Lung (tissue), 12 donors: ENCODE measurements around the gene SAMHD1. TPM values are rescaled to one million over a fixed set of nuclear protein-coding genes. Genes with fewer than 3 reads are reported as not detected.

ENCODE experiments used
- ATAC-seq: fragments of 200-7000 bp; cut with Tn5 transposase; one replicate; pipeline ENCODE4 v1.9.1; 2020; ENCODE audit warnings: moderate number of reproducible peaks; ENCODE audit not compliant: insufficient read depth, low FRiP score
- DNase-seq, 3 donors: peaks; one replicate each; pipeline ENCODE4 v3.0.0-alpha.2; 2013 to 2017
- H3K27ac ChIP-seq, 2 donors: one replicate each; pipeline ENCODE4 v1.5.1; 2013; ENCODE audit warnings: mild to moderate bottlenecking in 2 of 2, moderate library complexity in 2 of 2, control low read depth in 1 of 2, inconsistent platforms in 1 of 2, low read depth in 1 of 2, low read length in 1 of 2
- H3K27me3 ChIP-seq, 3 donors: one replicate each; pipeline ENCODE4 v1.5.1; 2013; ENCODE audit warnings: low read length in 2 of 3; ENCODE audit not compliant: control insufficient read depth in 3 of 3, insufficient read depth in 3 of 3
- H3K36me3 ChIP-seq, 4 donors: one replicate each; pipeline ENCODE4 v1.5.1; 2013; ENCODE audit warnings: low read length in 4 of 4, mild to moderate bottlenecking in 1 of 4, moderate library complexity in 1 of 4; ENCODE audit not compliant: control insufficient read depth in 4 of 4, insufficient read depth in 4 of 4
- H3K4me1 ChIP-seq, 5 donors: one replicate each; pipeline ENCODE4 v1.5.1; 2013; ENCODE audit warnings: low read length in 5 of 5, mild to moderate bottlenecking in 2 of 5, moderate library complexity in 1 of 5; ENCODE audit not compliant: control insufficient read depth in 5 of 5, insufficient read depth in 5 of 5
- H3K4me3 ChIP-seq: one replicate; pipeline ENCODE4 v1.5.1; 2013; ENCODE audit warnings: mild to moderate bottlenecking, control low read depth, moderate library complexity
- H3K9ac ChIP-seq, 2 donors: one replicate each; pipeline ENCODE4 v1.5.1; 2013; ENCODE audit warnings: low read length in 2 of 2, control low read depth in 1 of 2; ENCODE audit not compliant: insufficient read depth in 1 of 2
- H3K9me3 ChIP-seq, 4 donors: one replicate each; pipeline ENCODE4 v1.5.1; 2013; ENCODE audit warnings: low read length in 3 of 4, mild to moderate bottlenecking in 1 of 4, moderate library complexity in 1 of 4; ENCODE audit not compliant: control insufficient read depth in 4 of 4, insufficient read depth in 3 of 4
- CTCF ChIP-seq: IDR thresholded peaks from 2 replicates; pipeline ENCODE4 v1.5.1; 2012; ENCODE audit warnings: mild to moderate bottlenecking; ENCODE audit errors: control extremely low read depth, extremely low read depth
- WGBS, 2 donors: extraction: QIAGEN DNeasy Blood & Tissue Kit; methylation state at CpG; one replicate each; pipeline ENCODE4 v1.1.7; 2013; 5-methylcytosine and 5-hydroxymethylcytosine counted together
- polyA plus RNA-seq, 2 donors: library from polyadenylated mRNA; stranded (reverse); fragments of 200-250 nt; gene quantifications; one replicate each; pipeline ENCODE4 v1.2.1, GENCODE V29; 2013
- total RNA-seq, 2 donors: library from RNA; depleted of rRNA in 1 of 2; stranded (reverse); fragments of >200 nt in 1 of 2; gene quantifications; one replicate each; pipeline ENCODE4 v1.2.1, GENCODE V29; 2014 to 2021
- donor health status: control.
- donor health status: control.
- donor health status: Bipolar disorder and iron deficiency.
- donor health status: healthy.
- donor health status: DM: yes; HTN: yes; CAD: no.

The SAMHD1 gene
- total and polyA plus RNA-seq, 4 donors, result 59.7 to 184 (median 90.9) TPM

- Histone ChIP-seq H3K4me3 (no peak overlapping the region), H3K27ac (no peak overlapping the region)
- 27 to 30% methylated on average over 24 of the region's 24 CpGs for WGBS, 2 donors
Measured at GRCh38 chr20:36886859-36887751, 64.4 kb downstream of the SAMHD1 start.

DNA sequence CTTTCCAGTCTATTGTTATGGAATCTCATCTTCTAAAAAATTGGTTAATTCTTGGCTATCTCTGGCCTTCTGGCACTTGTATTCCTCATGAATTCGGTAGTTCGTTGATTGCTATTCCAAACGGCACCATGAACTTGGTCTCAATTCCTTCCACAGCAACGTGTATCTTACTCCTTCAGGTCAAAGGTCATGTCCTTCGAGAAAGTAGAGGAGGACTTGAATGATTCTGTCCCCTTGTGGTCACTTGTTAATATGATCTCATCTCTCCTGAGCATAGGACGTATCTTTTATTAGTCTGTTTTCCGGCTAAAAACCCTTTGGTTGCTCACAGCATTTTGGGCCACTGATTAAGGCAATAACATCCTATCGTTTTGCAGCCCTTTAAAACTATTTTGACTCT lies 66.2 kb downstream of the SAMHD1 start:
- TF ChIP-seq CTCF, result no peak
- Histone ChIP-seq H3K36me3 (peaks cover 0 to 3% (median 0%) of the 10 kb centered on the region in 4 donors), H3K4me3 (no peak overlapping the region), H3K27me3 (no peaks in the 10 kb centered on the region), H3K27ac (no peak overlapping the region), H3K9me3 (no peaks in the 10 kb centered on the region), H3K9ac (no peak overlapping the region), H3K4me1 (peaks cover 0 to 8% (median 0%) of the 10 kb centered on the region in 5 donors)
- ATAC-seq, result no peak
- 58 to 71% methylated on average over 8 of the region's 8 CpGs for WGBS, 2 donors
- DNase-seq, result peak in 2 of 3 donors; percentile 28 to 35

More at GRCh38 chr20:36886859-36887751, 64.4 kb downstream of the SAMHD1 start:
- H3K36me3 ChIP-seq, result peaks cover 0 to 12% (median 2%) of the 10 kb centered on the region in 4 donors
- H3K27me3 ChIP-seq, result no peaks in the 10 kb centered on the region
- peak; percentile 88 for TF ChIP-seq CTCF
- ATAC-seq (peak; percentile 72), DNase-seq (peak; percentile 82 to 87 (median 87))
- no peak overlapping the region for H3K9ac ChIP-seq
- peaks cover 0 to 8% (median 0%) of the 10 kb centered on the region in 5 donors for H3K4me1 ChIP-seq
- no peaks in the 10 kb centered on the region for H3K9me3 ChIP-seq

DNA sequence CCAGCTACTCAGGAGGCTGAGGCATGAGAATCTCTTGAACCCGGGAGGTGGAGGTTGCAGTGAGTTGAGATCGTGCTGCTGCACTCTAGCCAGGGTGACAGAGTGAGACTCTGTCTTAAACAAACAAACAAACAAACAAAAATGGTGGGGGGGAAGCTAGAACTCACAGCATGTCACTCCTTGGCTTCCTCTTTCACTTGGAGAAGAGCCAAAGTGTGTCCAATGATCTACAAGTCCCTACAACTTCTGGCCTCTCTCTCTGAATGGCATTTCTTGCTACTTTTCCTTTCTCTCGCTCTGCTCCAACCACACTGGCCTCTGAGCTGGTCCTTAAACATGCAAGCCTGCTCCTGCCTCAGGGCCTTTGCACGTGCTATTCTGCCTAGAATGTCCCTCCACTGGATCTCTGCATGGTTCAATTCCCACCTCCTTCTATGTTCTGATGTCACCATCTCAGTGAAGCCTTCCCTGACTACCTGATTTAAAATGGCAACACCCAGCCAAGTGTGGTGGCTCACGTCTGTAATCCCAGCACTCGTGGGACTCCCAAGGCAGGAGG lies 67.5 kb downstream of the SAMHD1 start:
- ATAC-seq (no peak), DNase-seq (peak in 1 of 3 donors; percentile 28)

More for the DNA sequence above, 67.5 kb downstream of the SAMHD1 start:
- no peaks in the 10 kb centered on the region for H3K9me3 ChIP-seq
- no peak overlapping the region for H3K4me3 ChIP-seq
- WGBS, 2 donors, result 69 to 71% methylated on average over 6 of the region's 6 CpGs
- peaks cover 0 to 8% (median 0%) of the 10 kb centered on the region in 5 donors for H3K4me1 ChIP-seq
- no peak for TF ChIP-seq CTCF
- H3K27me3 ChIP-seq, result no peaks in the 10 kb centered on the region
- H3K9ac ChIP-seq, result no peak overlapping the region
- H3K27ac ChIP-seq, result no peak overlapping the region
- H3K36me3 ChIP-seq, result peaks cover 0 to 2% (median 0%) of the 10 kb centered on the region in 4 donors
